Occipital lobe (tissue), 2 donors: Measurements from ENCODE around the gene CNOT6. TPM values are rescaled to one million over a fixed set of nuclear protein-coding genes. Genes with fewer than 3 reads are reported as not detected.
A peak's percentile ranks its signal among the peaks of the same experiment; 100 is the strongest.
"Not testable (repeated sequence)": the region's sequence is repeated elsewhere in the genome, so short reads cannot be mapped to it uniquely, and the experiment has no call there.

Source experiments
- DNase-seq: peaks from one replicate; lab custom pipeline; 2025; lab: John Stamatoyannopoulos, UW
- total RNA-seq: library from RNA; depleted of rRNA; stranded (reverse); fragments of >200 nt; gene quantifications from one replicate; pipeline ENCODE4 v1.2.3, GENCODE V29; 2014

Gene CNOT6
- 52.4 TPM for total RNA-seq

DNA sequence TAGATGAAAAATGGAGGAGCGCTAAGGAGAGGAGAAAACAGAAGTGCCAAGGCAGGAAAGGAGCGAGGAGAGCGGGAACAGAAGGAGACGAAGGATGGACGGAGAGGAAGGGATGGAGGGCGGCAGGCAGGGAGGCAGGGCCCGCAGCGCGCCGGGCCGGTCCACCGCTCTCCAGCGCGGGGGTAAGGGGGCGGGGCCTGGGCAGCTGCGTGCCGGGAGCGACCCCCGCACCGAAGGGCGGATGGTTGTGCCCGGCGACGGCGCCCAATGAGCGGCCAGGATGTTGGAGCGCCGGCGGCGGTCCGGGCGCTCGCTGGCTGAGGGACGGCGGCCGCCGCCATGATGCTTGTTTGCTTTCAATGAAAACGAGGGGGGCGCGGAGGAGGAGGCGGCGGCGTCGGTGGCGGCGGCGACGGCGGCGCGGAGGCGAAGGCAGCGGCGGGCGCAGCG lies at the start of gene CNOT6:
TSS of gene CNOT6 (plus strand) at position 320 of the 450 bp plus-strand sequence. CDS start 34,898 bp downstream, outside the sequence.
- DNase-seq = peak; percentile 92

DNA sequence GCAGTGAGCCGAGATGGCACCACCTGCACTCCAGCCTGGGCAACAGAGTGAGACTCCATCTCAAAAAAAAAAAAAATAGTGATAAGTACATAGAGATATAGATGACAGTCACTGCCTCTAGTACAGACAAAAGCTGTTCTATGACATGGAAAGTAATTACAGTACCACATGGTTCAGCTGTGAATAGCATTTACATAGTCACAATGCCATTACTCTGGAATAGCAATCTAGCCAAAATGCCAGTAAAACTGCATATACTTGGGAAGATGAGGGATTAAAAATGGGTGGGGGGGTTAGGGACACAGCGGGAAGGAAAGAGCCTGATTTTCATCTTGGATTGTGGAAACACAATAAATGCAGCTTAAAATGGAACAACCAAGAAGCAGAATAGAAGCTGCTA lies 39.4 kb upstream of the CNOT6 start:
- DNase-seq = no peak

DNA sequence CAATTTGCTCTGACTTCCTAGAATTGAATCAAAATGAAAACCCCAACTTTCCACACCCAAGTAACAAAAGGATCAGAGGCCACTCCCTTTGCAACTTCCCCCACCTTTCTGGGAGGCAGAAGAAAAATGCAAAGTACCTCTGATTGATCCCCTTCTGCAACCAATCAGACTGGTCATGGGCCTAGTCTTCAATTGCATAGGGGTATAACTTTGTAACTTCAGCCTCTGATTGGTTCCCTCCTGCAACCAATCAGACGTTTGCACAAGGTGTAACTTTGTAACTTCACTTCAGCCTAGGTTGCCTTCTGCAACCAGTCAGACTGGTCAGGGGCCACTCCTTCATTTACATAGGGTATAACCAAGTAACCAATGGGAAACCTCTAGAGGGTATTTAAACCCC lies 38.3 kb upstream of the CNOT6 start:
- no peak for DNase-seq

DNA sequence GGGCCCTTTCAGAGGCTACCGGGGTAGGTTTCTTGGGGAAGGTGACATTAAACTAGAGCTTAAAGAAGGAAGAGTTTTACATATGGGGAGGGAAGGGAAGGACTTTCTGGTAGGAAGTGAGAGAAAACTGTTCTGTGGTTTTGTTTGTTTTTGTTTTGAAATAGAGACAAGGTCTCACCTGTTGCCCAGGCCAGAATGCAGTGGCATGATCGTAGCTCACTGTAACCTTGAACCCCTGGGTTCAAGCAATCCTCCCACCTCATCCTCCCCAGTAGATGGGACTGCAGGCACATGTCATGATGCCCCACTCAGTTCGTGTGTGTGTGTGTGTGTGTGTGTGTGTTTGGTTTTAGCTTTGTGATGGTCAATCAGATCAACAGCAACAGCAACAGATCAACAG lies 37.4 kb upstream of the CNOT6 start:
- no peak for DNase-seq

DNA sequence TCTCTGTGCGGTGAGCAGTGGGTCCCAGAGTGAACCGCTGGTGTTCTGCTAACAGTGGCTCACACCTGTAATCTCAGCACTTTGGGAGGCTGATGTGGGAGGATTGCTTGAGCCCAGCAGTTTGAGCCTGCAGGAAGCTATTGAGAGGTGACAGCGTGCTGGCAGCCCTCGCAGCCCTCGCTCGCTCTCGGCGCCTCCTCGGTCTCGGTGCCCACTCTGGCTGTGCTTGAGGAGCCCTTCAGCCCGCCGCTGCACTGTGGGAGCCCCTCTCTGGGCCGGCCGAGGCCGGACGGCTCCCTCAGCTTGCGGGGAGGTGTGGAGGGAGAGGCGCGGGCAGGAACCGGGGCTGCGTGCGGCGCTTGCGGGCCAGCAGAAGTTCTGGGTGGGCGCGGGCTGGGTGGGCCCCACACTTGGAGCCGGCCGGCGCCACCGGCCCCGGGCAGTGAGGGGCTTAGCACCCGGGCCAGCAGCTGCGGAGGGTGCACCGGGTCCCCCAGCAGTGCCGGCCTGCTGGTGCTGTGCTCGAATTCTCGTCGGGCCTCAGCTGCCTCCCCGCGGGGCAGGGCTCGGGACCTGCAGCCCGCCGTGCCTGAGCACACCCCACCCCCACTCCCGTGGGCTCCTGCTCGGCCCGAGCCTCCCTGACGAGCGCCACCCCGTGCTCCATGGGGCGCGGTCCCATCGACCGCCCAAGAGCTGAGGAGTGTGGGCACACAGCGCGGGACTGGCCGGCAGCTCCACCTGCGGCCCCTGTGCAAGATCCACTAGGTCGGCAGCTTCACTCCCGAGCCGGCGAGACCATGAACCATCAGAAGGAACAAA lies 35.1 kb upstream of the CNOT6 start:
- DNase-seq = not testable (repeated sequence)

DNA sequence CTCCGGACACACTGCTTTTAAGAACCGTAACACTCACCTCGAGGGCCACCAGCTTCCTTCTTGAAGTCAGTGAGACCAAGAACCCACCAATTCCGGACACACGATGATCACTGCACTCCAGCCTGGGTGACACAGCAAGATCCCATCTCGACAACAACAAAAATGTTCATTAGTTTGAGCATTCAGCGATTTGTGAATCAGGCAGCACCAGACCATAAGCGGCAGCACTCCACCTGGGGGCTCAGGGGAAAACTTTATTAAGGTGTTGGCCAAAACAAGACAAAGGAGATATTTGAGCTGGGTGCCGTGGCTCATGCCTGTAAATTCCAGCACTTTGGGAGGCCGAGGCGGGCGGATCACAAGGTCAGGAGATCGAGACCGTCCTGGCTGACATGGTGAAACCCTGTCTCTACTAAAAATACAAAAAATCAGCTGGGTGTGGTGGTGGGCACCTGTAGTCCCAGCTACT lies 34.5 kb upstream of the CNOT6 start:
- DNase-seq = not testable (repeated sequence)

DNA sequence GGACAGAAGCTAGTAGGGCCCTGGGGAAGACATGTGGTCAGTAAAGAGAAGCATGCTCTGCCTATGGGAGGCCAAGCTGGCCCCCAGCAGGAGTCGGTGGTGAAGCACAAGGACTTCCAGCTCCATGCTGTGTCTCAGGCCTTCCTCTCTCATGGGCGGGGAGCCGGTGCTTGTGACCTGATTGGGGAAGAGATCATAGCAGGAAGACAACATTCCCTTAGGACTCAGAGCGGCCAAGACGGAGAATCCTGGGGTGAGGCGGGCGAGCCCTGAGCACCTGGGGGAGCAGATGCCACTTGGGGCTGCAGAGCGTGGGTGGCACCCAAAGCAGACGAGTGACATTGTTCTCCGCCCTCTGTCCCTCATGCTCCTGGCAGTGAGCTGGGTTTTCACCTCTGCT lies 33.3 kb upstream of the CNOT6 start:
- DNase-seq = no peak

DNA sequence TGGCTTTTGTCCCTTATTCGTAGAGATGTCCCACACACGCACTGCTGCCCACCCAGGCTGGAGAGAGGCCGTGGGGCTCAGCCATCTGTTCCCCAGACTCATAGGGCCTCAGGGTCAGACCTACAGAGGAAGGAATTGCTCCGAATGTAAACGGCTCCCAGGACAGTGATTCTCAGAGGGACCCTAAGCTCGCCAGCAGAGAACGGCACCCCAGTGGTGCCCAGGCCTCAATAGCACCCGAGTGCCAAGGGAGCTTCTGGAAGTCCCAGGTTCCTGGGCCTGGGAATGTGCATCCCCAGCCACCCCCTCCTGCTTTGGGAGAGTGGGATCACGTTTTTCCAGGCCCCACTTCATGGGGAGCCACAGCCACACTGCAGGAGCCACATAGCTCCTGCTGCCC lies 32.9 kb upstream of the CNOT6 start:
- DNase-seq = no peak

DNA sequence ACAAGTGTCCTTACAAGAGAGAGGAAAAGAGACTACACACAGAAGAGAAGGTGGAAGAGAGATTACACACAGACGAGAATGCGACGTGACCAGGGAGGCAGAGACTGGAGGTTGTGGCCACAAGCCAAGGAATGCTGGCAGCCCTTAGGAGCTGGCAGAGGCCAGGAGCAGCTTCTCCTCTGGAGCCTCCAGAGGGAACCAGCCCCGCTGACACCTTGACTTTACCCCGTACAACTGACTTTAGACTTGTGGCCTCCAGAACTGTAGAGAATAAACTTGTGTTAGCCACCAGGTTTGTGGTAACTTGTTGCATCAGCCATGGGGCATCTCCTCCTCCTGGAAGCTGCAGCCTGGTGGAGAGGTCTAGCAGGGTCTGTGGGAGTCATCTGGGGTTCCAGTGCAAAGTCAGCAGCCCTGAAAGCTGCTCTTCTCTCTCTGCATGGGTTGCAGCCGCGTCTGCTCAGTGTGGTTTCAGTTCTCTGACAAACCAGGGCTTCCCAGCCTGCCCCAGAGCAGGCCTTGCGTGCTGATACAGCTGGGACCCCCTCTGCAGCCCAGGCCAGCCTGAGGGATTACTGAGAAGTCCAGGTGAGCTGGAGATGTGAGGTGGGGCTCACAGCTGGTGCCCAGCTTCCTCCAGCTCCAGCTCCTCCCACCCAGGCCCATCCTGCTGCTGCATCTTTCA lies 30.8 kb upstream of the CNOT6 start:
- no peak for DNase-seq

DNA sequence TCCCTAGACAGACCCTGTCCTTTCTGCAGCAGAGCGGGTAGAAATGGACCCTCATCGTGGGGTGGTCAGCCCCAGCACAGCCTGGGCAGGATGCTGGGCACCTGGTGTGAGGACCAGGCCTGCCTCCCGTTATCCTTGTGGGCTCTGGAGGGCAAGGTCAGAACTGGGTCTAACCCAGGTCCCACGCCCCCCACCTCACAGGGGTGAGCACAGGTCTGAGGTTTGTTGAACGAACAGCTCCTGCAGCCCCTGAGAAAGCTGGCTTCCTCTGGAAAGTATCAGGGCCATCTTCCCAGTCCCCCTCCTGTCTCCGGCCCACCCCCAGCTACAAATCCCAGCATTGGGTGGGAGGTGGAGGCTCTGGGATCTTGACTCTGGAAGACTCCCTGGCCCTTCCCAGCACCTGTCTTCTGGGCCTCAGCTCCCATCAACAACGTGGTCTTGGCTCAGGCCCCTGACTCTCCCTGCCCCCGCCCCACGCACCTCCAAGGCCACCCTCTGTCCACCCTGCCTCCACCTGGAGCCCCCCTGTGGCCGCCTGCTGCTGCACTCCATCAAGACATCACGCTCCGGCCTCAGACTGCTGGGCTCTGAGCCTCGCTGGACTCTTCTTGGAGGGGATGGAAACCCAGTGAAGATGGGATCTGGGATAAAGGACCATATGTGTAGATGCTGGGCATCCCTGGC lies 30.1 kb upstream of the CNOT6 start:
- DNase-seq = no peak

DNA sequence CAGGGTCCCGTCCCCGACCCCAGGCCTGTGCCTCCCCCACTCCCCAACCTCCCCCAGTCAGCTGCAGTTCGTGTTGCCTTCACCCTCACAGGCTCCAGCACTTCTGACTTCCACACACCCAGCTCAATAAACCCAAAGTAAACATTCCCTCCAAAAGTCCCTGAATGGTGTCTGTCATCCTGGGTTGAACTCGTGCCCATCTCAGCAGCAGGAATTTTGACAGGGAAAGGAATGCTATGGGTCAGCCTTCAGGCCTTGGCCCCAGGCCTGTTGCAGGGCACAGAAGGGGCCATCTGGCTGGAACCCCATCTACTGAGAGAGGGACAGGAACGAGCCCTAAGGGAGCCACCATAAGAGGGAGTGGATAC lies 29.6 kb upstream of the CNOT6 start:
- no peak for DNase-seq

DNA sequence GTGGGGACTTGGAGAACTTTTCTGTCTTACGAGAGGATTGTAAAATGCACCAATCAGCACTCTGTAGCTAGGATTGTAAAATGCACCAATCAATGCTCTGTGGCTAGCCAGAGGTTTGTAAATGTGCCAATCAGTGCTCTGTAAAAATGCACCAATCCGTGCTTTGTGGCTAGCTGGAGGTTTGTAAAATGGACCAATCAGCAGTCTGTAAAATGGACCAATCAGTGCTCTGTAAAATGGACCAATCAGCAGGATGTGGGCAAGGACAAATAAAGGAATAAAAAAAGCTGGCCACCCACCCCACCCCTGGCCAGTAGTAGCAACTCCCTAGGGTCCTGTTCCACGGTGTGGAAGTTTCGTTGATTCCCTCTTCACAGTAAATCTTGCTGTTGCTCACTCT lies 29.1 kb upstream of the CNOT6 start:
- DNase-seq = not testable (repeated sequence)

DNA sequence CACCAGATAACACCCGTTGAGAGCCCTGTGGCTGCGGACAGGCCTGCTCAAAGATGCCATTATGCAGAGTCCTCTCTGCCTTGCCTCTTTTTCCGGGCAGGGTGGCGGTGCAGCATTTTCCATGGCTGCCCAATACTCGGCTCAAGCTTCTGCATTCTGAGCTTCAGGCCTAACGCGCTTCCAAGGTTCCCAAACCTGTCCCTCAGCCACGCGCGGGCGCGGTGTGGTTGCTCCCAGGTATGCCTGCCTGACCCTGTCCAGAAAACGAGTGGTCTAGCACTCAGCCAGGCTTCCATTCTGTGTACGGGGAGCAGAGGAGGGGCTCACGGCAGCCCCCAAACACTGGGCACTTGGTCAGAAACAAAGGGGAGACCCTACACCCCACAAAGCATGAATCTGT lies 27.9 kb upstream of the CNOT6 start:
- DNase-seq = no peak

DNA sequence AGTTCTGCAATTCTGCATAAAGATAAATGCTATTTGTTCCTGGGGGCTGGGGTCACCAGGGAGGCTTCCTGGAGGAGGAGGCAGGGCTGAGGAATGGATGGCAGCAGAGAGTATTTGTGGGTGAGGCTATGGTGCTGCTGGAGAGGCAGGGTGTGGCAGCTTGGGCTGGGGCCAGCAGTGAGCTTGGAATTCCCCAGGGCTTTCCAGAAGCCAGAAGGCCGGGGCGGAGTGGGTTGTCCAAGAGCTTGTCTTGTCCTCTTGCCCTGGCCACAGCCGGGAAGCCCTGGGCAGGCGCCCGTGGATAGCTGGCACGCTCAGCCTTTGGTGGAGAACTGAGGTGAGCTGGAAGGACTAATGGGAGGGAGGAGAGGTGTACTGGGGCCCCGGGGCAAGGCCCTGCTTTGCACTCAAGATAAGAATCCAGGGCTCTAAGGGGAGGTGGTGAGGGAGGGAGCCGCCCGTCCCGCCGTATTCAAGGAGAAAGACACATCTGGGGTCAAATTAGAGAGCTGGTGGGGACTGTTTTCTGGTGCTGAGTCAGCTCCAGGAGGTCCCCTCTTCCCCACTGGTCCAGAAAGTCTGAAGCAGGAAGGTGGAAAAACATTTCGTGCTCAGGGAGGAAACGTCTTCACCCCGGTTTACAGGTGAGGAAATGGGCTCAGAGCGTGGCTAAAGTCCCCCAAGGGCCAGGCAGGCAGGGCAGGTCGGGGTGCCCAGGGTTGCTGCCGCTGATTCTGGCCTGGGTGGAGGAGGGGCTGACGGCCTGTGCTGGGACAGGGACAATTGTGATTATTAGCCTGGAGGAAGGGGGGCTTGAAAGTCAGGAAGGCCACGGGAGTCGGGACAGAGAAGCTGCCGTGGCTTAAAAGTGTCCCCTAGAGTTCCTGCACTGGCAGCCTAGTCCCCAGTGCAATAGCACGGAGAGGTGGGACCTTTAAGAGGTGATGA lies 26.9 kb upstream of the CNOT6 start:
- no peak for DNase-seq

DNA sequence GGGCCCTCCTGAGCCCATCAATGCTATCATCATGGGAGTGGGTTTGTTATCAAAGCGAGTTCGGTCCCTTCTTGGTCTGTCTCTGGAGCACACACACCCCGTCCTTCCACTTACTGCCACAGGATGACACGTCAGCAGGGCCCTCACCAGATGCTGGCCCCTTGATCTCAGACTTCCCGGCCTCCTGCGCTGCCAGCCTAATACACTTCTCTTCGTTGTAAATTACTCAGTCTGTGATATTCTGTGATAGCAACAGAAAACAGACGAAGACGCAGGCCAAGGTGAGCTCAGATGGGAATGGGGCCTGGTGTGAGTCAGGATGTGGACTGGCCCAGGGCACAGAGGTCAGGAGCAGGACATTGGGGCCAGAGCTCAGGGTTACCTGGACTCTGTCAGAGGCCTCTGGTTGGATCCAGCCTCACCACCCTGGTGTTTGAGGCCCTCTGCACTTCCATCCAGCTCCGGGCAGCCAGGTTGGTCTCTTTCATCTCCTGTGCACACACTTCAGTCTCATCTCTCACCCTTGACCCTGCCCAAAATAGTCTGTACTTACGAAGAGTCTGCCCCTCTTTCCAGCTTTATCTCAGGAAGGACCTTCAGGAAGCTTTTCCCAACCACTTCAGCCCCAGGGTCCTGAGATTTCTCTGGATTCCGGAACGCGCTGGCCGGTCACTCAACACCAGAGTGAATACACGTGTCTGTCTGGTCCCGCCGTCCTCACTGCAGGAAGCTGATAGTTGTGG lies 26.0 kb upstream of the CNOT6 start:
- no peak for DNase-seq

DNA sequence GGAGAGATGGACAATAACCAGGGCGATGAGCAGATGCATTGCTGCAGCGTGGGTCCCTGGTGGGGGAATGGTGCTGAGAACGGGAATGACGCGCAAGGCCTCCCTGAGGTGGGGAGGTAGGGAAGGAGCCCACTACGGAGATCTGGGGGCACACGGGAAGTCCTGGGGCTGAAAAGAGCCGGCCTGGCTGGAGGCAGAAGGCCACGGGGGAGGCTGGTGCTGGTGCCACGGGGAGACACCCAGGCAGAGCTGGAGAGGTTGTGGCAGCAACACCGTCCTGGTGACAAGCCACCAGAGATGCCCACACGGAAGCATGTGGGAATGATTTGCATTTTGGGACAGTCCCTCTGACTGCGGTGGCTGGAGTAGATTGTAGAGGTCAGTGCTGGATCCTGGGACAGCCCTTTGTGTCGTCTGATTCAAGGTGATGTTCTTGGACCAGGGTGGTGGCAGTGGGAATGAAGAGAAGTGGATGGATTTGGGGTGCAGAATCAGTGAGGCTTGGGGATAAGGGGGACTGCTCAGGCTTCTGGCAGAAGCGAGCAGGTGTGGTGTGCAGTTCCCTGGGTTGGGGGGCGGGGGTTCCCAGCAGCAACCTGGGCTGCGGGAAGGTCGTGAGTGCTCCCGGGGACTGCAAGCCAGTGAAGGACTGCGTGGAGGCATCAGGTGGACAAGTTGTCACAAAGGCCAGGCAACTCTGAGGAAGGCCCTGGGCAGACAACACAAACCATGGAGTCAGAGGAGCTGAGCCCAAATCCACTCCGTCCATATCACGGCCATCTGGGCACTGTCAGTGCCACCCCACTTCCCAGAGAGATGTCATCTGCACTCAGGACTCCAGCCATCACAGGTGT lies 25.2 kb upstream of the CNOT6 start:
- DNase-seq = no peak

DNA sequence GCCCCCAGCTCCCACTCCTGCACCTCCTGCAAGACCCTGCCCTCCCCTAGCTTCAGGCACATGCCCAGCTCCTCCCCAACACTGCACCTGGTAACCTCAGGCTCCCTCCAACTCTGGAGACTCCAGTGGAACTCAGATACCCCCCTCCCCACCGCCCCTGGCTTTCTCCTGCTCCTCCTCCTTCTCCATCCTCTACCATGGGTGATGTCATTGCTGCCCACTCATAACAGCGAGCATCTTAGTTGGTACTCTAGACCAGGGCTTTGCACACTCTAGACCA lies 24.7 kb upstream of the CNOT6 start:
- no peak for DNase-seq

DNA sequence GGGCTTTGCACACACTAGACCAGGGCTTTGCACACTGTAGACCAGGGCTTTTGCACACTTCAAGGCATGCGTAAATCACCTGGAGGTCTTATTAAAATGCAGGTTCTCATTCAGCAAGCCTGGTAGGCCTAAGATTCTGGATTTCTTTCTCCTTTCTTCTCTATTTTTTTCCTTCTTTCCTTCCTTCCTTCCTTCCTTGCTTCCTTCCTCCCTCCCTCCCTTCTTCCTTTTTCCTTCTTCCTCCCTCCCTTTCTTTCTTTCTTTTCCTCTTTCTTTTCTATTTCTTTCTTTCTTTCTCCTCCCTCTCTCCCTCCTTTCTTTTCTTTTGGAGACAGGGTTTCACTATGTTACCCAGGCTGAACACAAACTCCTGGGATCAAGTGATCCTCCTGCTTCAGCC lies 24.3 kb upstream of the CNOT6 start:
- no peak for DNase-seq

DNA sequence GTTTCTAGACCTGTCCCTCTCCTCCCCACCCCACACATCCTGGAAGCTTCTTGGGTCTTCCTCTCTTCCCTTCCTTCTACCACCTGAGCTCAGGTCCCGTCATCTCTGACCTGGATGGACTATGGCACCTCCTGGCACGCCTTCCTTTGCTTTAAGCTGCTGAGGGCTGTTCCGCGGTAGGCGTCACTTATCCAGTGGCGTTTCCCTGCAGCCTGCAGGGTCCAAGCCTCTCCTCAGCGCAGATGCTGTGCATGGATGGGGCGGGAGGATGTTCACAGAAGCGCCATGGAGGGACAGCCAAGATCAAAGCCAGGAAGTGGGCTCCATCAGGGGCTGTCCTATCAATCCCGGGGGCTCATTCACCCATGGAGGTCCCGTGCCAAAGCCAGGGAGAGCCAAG lies 23.8 kb upstream of the CNOT6 start:
- DNase-seq = no peak
